Activated T-helper 17 cell treated with anti-CD3 and anti-CD28 coated beads, Interleukin-2, amount 50 U/mL, for 72 hours (primary cell): ENCODE data around the gene ATP4A. TPM values are rescaled to one million over a fixed set of nuclear protein-coding genes. Genes with fewer than 3 reads are reported as not detected.
A peak's percentile ranks its signal among the peaks of the same experiment; 100 is the strongest.

Source experiments
- ATAC-seq: fragments of 150-1000 bp; cut with Tn5 transposase; replicated peaks from 2 replicates; pipeline ENCODE4 v1.10.0; 2021; ENCODE audit warnings: mild to moderate bottlenecking, moderate library complexity
- H3K27ac Mint-ChIP-seq: one replicate; pipeline ENCODE4 v1.8.0; 2022; ENCODE audit warnings: mixed read lengths
- H3K27me3 Mint-ChIP-seq: one replicate; pipeline ENCODE4 v1.8.0; 2022; ENCODE audit warnings: mixed read lengths
- H3K36me3 Mint-ChIP-seq: one replicate; pipeline ENCODE4 v1.8.0; 2022; ENCODE audit warnings: low read depth, mild to moderate bottlenecking, mixed read lengths
- H3K4me1 Mint-ChIP-seq: one replicate; pipeline ENCODE4 v1.8.0; 2022; ENCODE audit warnings: mixed read lengths
- H3K4me3 Mint-ChIP-seq: one replicate; pipeline ENCODE4 v1.8.0; 2022; ENCODE audit warnings: mild to moderate bottlenecking, mixed read lengths
- H3K9me3 Mint-ChIP-seq: one replicate; pipeline ENCODE4 v1.8.0; 2022; ENCODE audit warnings: mixed read lengths
- total RNA-seq, 2 donors: library from RNA; stranded (reverse); gene quantifications; one replicate each; pipeline ENCODE4 v1.2.3, GENCODE V29; 2022

ATP4A gene
- total RNA-seq, 2 donors from 2014 or later: not detected

DNA sequence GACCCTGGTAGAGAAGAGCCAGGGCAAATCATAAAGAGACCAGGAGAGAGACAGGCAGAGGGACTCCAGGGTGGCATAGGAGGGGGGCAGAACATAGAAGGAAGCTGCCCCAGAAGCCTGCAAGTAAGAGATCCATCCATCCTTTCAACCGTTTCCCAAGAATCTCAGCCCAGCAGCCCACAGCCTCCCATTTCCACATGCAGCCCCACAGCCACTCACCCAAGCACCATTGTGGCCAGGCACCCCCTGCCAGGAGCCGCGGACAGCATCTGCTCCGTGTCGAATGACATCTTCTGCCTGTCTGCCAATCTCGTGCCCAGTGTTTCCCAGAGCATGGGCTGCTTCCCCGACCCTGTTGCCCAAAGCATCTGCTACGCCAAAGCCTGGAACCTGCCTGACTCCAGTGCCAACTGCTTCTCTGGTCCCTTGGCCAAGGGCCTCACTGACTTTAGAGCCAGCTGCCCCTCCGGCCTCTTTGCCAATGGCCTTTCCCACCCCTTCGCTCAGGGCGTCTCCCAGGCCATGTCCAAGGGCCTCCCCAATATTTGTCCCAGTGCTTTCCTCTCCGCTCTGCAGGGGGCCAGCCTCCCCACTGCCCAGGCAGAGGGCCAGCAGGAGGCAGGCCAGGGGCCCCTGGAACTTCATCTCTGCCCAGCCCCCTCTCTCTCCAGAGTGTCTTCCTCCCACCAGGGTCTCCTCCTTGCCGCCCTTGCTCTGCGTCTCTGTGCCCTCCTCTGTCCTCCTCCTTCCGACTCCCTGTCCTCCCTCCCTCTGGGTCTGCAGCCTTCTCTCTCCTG is 50.4 kb downstream of the ATP4A start:
- H3K27ac Mint-ChIP-seq: no peak overlapping the region
- H3K4me1 Mint-ChIP-seq: no peaks in the 10 kb centered on the region
- H3K9me3 Mint-ChIP-seq: no peaks in the 10 kb centered on the region
- no peak for ATAC-seq
- H3K36me3 Mint-ChIP-seq: no peaks in the 10 kb centered on the region
- no peak overlapping the region for H3K4me3 Mint-ChIP-seq
- H3K27me3 Mint-ChIP-seq: peaks cover 26% of the 10 kb centered on the region

DNA sequence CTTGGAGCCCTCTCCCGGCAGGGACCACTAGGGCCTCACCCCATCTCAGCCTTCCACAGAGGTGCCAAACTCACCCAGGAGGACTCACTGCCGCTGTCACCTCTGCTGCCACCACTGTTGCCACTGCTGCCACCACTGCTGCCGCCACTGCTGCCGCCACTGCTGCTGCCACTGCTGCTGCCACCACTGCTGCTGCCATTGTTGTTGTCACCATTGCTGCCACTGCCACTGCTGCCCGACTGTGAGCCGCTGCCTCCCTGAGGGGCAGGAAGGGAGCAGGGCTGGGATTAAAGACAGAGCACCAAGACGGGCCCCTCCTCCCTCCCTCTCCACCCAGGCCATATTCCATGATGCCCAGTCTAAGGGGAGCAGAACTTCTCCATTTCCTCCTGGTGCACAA is 52.1 kb downstream of the ATP4A start:
- no peak overlapping the region for H3K27ac Mint-ChIP-seq
- no peak for ATAC-seq
- peaks cover 26% of the 10 kb centered on the region for H3K27me3 Mint-ChIP-seq
- no peaks in the 10 kb centered on the region for H3K9me3 Mint-ChIP-seq
- no peak overlapping the region for H3K4me3 Mint-ChIP-seq
- no peaks in the 10 kb centered on the region for H3K4me1 Mint-ChIP-seq
- H3K36me3 Mint-ChIP-seq: no peaks in the 10 kb centered on the region

DNA sequence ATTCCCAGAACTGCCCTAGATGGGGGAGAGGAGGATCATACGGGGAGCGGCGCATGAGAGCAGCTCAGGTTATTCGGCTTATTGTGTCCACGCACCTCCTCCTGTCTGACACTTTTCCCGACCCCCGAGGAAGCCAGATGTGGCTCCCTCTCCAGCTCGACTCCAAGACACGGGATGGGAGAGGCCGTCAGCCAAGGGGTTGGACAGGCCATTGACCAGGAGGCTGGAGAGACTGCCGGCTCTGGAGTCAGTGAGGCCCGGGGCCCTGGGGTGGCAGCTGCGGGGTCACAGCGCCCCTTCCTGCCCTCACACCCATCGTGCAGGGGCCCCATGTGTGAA is 52.9 kb downstream of the ATP4A start:
- peaks cover 30% of the 10 kb centered on the region for H3K27me3 Mint-ChIP-seq

GRCh38 chr19:35509861-35510625 is 53.4 kb downstream of the ATP4A start:
- no peak overlapping the region for H3K27ac Mint-ChIP-seq
- H3K4me1 Mint-ChIP-seq: no peaks in the 10 kb centered on the region
- no peaks in the 10 kb centered on the region for H3K9me3 Mint-ChIP-seq
- no peaks in the 10 kb centered on the region for H3K36me3 Mint-ChIP-seq
- H3K27me3 Mint-ChIP-seq: peaks cover 30% of the 10 kb centered on the region
- peak overlapping the region; percentile 69 for H3K4me3 Mint-ChIP-seq
- ATAC-seq: peak; percentile 81

More for the DNA sequence above, 52.9 kb downstream of the ATP4A start:
- peak overlapping the region; percentile 69 for H3K4me3 Mint-ChIP-seq
- no peak overlapping the region for H3K27ac Mint-ChIP-seq
- no peaks in the 10 kb centered on the region for H3K4me1 Mint-ChIP-seq
- ATAC-seq: no peak
- H3K9me3 Mint-ChIP-seq: no peaks in the 10 kb centered on the region
- no peaks in the 10 kb centered on the region for H3K36me3 Mint-ChIP-seq

DNA sequence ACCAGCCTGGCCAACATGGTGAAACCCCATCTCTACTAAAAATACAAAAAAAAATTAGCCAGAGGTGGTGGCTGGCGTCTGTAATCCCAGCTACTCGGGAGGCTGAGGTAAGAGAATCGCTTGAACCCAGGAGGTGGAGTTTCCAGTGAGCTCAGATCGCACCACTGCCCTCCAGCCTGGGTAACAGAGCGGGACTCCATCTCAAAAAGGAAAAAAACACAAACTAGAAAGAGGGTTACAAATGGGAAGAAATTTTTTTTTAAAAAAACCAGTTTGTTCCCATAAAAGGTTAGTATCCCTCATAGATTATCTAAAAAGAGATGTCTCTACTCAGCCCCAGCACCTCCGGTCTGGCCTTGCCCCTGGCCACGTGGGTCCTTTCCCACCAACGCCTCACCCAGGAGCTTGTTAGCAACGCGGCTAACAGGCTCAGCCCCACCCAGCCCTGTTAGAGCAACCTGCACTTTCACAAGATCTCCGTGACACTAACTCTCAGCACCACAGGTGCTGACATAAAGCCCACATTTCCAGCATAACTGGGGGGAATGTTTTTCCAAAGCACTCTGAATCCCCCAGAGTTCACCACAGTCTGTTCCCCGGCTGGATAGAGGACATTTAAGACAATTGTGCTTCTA is 54.3 kb downstream of the ATP4A start:
- Mint-ChIP-seq H3K9me3 (no peaks in the 10 kb centered on the region), H3K4me3 (peak overlapping the region; percentile 69), H3K4me1 (no peaks in the 10 kb centered on the region), H3K27ac (no peak overlapping the region), H3K36me3 (no peaks in the 10 kb centered on the region), H3K27me3 (peaks cover 27% of the 10 kb centered on the region)
- ATAC-seq: peak; percentile 68

- no peaks in the 10 kb centered on the region for H3K9me3 Mint-ChIP-seq
- no peaks in the 10 kb centered on the region for H3K36me3 Mint-ChIP-seq
- H3K27me3 Mint-ChIP-seq: peaks cover 23% of the 10 kb centered on the region
- H3K4me1 Mint-ChIP-seq: no peaks in the 10 kb centered on the region
- ATAC-seq: no peak
- H3K4me3 Mint-ChIP-seq: no peak overlapping the region
- no peak overlapping the region for H3K27ac Mint-ChIP-seq
Observed at GRCh38 chr19:35508129-35508528, 55.3 kb downstream of the ATP4A start.

GRCh38 chr19:35507561-35507960 is 55.9 kb downstream of the ATP4A start:
- H3K4me3 Mint-ChIP-seq: no peak overlapping the region
- peaks cover 20% of the 10 kb centered on the region for H3K27me3 Mint-ChIP-seq
- no peaks in the 10 kb centered on the region for H3K9me3 Mint-ChIP-seq
- ATAC-seq: no peak
- no peak overlapping the region for H3K27ac Mint-ChIP-seq
- H3K36me3 Mint-ChIP-seq: no peaks in the 10 kb centered on the region
- H3K4me1 Mint-ChIP-seq: no peaks in the 10 kb centered on the region

DNA sequence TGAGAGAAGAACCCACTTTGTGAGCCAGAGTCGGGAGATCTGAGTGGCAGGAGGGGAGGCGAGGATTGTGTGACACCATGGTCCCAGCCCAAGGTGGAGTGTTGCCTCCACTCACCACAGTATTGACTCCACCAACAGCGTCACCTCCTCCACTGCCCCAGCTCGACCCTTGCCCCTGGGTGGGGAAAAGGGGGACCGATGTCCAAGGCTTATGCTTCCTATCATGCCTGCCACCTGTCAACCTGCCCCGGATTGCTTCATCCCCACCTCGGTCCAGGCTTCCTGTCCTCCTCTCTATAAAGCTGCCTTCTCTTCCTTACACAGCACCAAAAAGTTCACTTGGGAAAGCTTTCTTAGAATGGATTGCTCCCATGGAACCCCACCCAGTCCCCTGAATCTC is 57.4 kb downstream of the ATP4A start:
- H3K36me3 Mint-ChIP-seq: no peaks in the 10 kb centered on the region
- ATAC-seq: no peak
- no peak overlapping the region for H3K27ac Mint-ChIP-seq
- H3K4me3 Mint-ChIP-seq: no peak overlapping the region
- H3K9me3 Mint-ChIP-seq: no peaks in the 10 kb centered on the region
- no peaks in the 10 kb centered on the region for H3K4me1 Mint-ChIP-seq
- H3K27me3 Mint-ChIP-seq: peaks cover 27% of the 10 kb centered on the region

DNA sequence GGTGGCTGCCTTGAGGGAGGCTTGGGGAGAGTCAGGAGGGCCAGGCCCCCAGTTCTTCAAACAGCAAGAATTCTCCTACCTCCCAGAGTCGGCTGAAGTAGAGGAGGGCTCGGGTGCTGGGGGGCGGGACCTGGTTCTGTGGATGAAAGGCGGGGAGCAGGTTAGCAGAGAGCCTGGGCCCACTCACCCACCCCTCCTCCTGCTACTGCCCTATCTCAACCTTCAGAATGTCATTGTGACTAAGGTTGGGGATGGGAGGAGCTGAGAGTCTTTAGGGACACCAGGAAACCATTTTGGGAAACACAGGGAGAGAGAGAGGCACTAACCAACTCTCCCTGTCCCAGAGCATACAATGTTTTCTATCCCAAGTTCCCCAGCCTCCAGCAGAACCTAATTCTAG is 60.7 kb downstream of the ATP4A start:
- Mint-ChIP-seq H3K27me3 (peaks cover 22% of the 10 kb centered on the region), H3K27ac (no peak overlapping the region), H3K36me3 (no peaks in the 10 kb centered on the region), H3K4me1 (no peaks in the 10 kb centered on the region), H3K9me3 (no peaks in the 10 kb centered on the region), H3K4me3 (no peak overlapping the region)
- no peak for ATAC-seq

GRCh38 chr19:35501684-35502083 is 61.8 kb downstream of the ATP4A start:
- no peak overlapping the region for H3K4me3 Mint-ChIP-seq
- peaks cover 22% of the 10 kb centered on the region for H3K27me3 Mint-ChIP-seq
- H3K27ac Mint-ChIP-seq: no peak overlapping the region

DNA sequence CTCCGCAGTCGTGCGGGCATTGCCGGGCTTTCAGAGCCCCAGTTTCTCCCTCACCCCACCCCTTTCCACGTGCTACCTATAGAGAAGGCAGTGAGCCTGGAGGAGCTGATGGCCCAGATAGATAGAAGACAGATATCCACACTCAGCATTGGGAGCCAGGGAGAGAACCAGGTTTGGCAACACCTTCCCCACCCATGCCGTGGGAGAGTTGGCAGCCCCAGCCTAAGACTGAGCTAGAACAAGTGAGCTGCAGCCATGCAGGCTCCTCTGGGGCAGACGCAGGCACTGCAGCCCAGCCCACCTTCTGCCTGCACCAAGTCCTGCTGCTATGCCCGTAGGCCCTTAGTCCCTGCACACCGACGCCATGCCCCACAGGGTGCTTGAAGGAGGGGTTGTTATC is 62.8 kb downstream of the ATP4A start:
- no peak for ATAC-seq
- Mint-ChIP-seq H3K4me3 (no peak overlapping the region), H3K27me3 (peaks cover 17% of the 10 kb centered on the region), H3K27ac (no peak overlapping the region), H3K36me3 (no peaks in the 10 kb centered on the region), H3K4me1 (no peaks in the 10 kb centered on the region), H3K9me3 (no peaks in the 10 kb centered on the region)

More at GRCh38 chr19:35501684-35502083, 61.8 kb downstream of the ATP4A start:
- Mint-ChIP-seq H3K36me3 (no peaks in the 10 kb centered on the region), H3K4me1 (no peaks in the 10 kb centered on the region), H3K9me3 (no peaks in the 10 kb centered on the region)
- ATAC-seq: no peak

Other genes with a start within 250 kb of the ATP4A start
- 10 to 100 TPM in 1 of 2 donors, 1 to 10 TPM in 1; 5.3 to 11.7 TPM for gene CD22, start 234.5 kb downstream of the ATP4A start, total RNA-seq
- under 1 TPM; 0.42 to 0.54 TPM for gene FFAR1, start 215.8 kb downstream of the ATP4A start, total RNA-seq
- 1 to 10 TPM; 1.7 to 2.3 TPM for gene FFAR3, start 205.2 kb downstream of the ATP4A start, total RNA-seq
- gene GPR42, start 192.6 kb downstream of the ATP4A start, total RNA-seq: under 1 TPM; 0.42 to 0.61 TPM
- not detected for gene FFAR2, start 115.4 kb downstream of the ATP4A start, total RNA-seq
- not detected for gene KRTDAP, start 73.2 kb downstream of the ATP4A start, total RNA-seq
- gene DMKN, start 50.0 kb downstream of the ATP4A start, total RNA-seq: 1 to 10 TPM in 1 of 2 donors, under 1 TPM in 1; 0.11 to 1.7 TPM
- gene SBSN, start 35.3 kb downstream of the ATP4A start, total RNA-seq: not detected
- not detected for gene GAPDHS, start 30.2 kb downstream of the ATP4A start, total RNA-seq
- gene TMEM147, start 18.0 kb downstream of the ATP4A start, total RNA-seq: 10 to 100 TPM; 45.0 to 74.1 TPM
- not detected for gene PMIS2, start 22.5 kb upstream of the ATP4A start, total RNA-seq
- 10 to 100 TPM; 32.0 to 37.2 TPM for gene HAUS5, start 49.1 kb upstream of the ATP4A start, total RNA-seq
- 10 to 100 TPM; 54.7 to 95.6 TPM for gene RBM42, start 65.4 kb upstream of the ATP4A start, total RNA-seq
- gene ETV2, start 78.1 kb upstream of the ATP4A start, total RNA-seq: under 1 TPM; 0.61 to 0.99 TPM
- gene COX6B1, start 84.7 kb upstream of the ATP4A start, total RNA-seq: 100 to 1,000 TPM; 331 to 427 TPM
- gene UPK1A, start 102.9 kb upstream of the ATP4A start, total RNA-seq: 1 to 10 TPM in 1 of 2 donors, under 1 TPM in 1; 0.73 to 8.0 TPM
- gene ZBTB32, start 140.9 kb upstream of the ATP4A start, total RNA-seq: 100 to 1,000 TPM; 138 to 217 TPM
- 100 to 1,000 TPM in 1 of 2 donors, 10 to 100 TPM in 1; 67.4 to 117 TPM for gene KMT2B, start 154.3 kb upstream of the ATP4A start, total RNA-seq
- 100 to 1,000 TPM in 1 of 2 donors, 10 to 100 TPM in 1; 42.3 to 153 TPM for gene IGFLR1, start 178.8 kb upstream of the ATP4A start, total RNA-seq
- 10 to 100 TPM; 17.8 to 21.6 TPM for gene U2AF1L4, start 181.8 kb upstream of the ATP4A start, total RNA-seq
- gene PSENEN, start 182.0 kb upstream of the ATP4A start, total RNA-seq: 10 to 100 TPM; 34.0 to 51.2 TPM
- gene LIN37, start 184.9 kb upstream of the ATP4A start, total RNA-seq: 10 to 100 TPM; 11.0 to 20.1 TPM
- not detected for gene HSPB6, start 193.4 kb upstream of the ATP4A start, total RNA-seq
- gene PROSER3, start 194.5 kb upstream of the ATP4A start, total RNA-seq: 10 to 100 TPM; 28.4 to 31.2 TPM
- 10 to 100 TPM; 40.3 to 71.7 TPM for gene ARHGAP33, start 211.9 kb upstream of the ATP4A start, total RNA-seq
- gene PRODH2, start 249.2 kb upstream of the ATP4A start, total RNA-seq: under 1 TPM in 1 of 2 donors, not detected in 1; 0.13 TPM